MG63 (cell line): ENCODE measurements around the gene CERCAM. TPM values are rescaled to one million over a fixed set of nuclear protein-coding genes. Genes with fewer than 3 reads are reported as not detected.
"Not testable (repeated sequence)": the region's sequence is repeated elsewhere in the genome, so short reads cannot be mapped to it uniquely, and the experiment has no call there.

Experiments
- DNase-seq: peaks from one replicate; pipeline ENCODE4 v3.0.0-alpha.2; 2020
- H3K27me3 ChIP-seq: fragments of 250-450 bp; sonication (Bioruptor Pico); 2 replicates; pipeline ENCODE4 v1.5.1; 2020; ENCODE audit warnings: mild to moderate bottlenecking, moderate library complexity
- H3K36me3 ChIP-seq: fragments of 250-450 bp; sonication (Bioruptor Pico); 2 replicates; pipeline ENCODE4 v1.5.1; 2020; ENCODE audit warnings: mild to moderate bottlenecking, moderate library complexity
- H3K4me3 ChIP-seq: fragments of 250-450 bp; sonication (Bioruptor Pico); 2 replicates; pipeline ENCODE4 v1.5.1; 2020; ENCODE audit warnings: mild to moderate bottlenecking, moderate library complexity
- H3K9me3 ChIP-seq: fragments of 250-450 bp; sonication (Bioruptor Pico); 2 replicates; pipeline ENCODE4 v1.5.1; 2020; ENCODE audit warnings: mild to moderate bottlenecking, moderate library complexity
- total RNA-seq: library from RNA; depleted of rRNA; stranded (reverse); fragments of >200 nt; shearing (Covaris generic); gene quantifications from 2 replicates; pipeline ENCODE4 v1.2.3, GENCODE V29; 2014; ENCODE audit warnings: low replicate concordance

Gene CERCAM
- total RNA-seq, 1 experiment from 2014 or later, result 10.4 TPM

- no peaks in the 10 kb centered on the region for H3K9me3 ChIP-seq
- no peaks in the 10 kb centered on the region for H3K27me3 ChIP-seq
- no peak overlapping the region for H3K4me3 ChIP-seq
- peak; percentile 28 for DNase-seq
- no peaks in the 10 kb centered on the region for H3K36me3 ChIP-seq
These were observed 10.7 kb upstream of the CERCAM start for GRCh38 chr9:128409978-128410377.

DNA sequence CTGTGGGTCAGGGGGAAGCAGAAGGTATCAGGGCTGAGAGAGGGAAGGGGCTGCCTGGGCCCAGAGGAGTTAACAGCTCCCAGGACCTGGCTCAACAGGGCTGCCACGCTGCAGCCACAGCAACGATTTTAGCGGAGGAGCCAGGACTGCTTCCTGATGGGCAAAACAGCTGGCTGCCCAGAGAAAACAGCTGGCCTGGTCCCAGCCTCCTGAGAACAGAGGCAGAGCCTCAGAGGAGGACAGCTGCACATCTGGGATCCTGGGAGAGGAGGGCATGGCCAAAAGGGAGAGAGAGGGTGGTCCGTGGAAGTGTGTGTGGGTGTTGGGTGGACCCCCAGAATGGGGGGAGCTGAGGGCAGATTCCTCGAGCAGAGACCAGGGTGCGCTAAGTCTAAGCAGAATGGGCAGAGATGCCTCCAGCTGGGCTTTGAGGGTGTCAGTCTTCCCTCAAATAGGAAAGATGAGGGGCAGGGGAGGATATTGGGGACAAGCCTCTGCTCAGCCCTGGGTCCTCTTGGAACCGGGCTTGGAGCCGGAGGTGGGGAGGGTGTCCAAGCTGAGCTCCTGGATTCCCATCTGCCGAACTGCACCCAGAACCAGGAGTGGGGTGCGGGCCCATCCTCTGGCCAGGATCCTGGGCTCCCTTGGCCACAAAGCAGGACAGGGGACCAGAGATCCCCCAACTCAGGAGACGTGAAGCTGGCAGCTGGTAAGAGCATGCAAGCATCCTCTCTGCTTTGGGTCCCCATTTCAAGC is 9.1 kb upstream of the CERCAM start:
- no peak for DNase-seq
- H3K4me3 ChIP-seq, result no peak overlapping the region
- H3K9me3 ChIP-seq, result no peaks in the 10 kb centered on the region
- no peaks in the 10 kb centered on the region for H3K36me3 ChIP-seq
- no peaks in the 10 kb centered on the region for H3K27me3 ChIP-seq

DNA sequence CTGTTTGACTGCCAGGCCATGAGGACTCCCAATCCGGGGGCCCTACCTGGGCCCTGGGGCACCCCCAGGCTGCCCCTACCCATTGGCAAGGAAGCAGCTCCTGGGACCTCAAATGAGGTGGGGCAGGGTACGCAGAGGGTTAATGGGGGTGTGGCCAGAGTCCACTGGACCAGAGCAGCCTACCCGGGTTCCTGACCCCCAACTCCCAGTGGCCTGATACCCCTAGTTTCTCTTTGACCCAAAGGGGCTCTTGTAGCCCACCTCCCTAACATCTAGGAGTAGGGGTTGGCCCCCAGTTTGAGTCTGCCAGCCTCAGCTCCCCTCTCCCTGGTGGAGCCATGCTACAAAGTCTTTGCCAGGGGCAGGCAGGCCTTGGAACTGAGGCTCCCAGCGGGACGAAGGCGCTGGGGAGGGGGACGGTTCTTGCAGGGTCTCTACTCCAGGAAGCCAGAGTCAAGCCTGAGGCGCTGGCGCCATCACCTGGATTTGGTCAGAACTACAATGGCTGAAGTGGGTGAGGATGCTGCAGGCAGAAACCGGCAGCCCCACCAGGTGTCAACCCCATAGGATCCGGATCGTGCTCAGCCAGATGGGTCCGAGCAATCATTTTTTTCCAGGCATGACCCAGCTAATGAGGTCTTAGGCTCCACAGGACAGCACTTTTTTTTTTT is 8.4 kb upstream of the CERCAM start:
- Histone ChIP-seq H3K4me3 (no peak overlapping the region), H3K9me3 (no peaks in the 10 kb centered on the region), H3K27me3 (no peaks in the 10 kb centered on the region), H3K36me3 (no peaks in the 10 kb centered on the region)
- DNase-seq, result peak; percentile 22

- not testable (repeated sequence) for H3K27me3 ChIP-seq, H3K4me3 ChIP-seq, DNase-seq, H3K9me3 ChIP-seq, H3K36me3 ChIP-seq
These were observed 6.9 kb upstream of the CERCAM start for GRCh38 chr9:128413728-128414127.

GRCh38 chr9:128414461-128414860 is 6.2 kb upstream of the CERCAM start:
- no peaks in the 10 kb centered on the region for H3K36me3 ChIP-seq
- H3K9me3 ChIP-seq, result no peaks in the 10 kb centered on the region
- no peak for DNase-seq
- no peak overlapping the region for H3K4me3 ChIP-seq
- no peaks in the 10 kb centered on the region for H3K27me3 ChIP-seq

DNA sequence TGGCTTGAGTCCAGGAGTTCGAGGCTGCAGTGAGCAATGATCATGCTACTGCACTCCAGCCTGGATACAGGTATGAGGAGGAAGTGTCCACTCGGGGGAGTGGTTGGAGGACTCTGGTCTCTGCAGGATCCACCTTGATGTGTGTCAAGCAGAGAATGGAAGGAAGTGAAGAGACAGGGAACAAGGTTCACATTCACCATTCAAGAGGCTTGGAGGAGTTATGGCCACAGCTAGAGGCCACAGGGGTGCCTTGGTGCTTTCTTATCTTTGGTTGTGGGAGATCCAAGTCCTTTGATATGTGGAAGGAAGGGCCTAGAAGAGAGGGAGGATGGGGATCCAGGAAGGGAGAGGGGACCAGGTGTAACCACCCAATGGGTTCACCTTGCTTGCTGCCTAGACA is 5.4 kb upstream of the CERCAM start:
- Histone ChIP-seq H3K36me3 (no peaks in the 10 kb centered on the region), H3K4me3 (no peak overlapping the region), H3K27me3 (no peaks in the 10 kb centered on the region), H3K9me3 (no peaks in the 10 kb centered on the region)
- no peak for DNase-seq

DNA sequence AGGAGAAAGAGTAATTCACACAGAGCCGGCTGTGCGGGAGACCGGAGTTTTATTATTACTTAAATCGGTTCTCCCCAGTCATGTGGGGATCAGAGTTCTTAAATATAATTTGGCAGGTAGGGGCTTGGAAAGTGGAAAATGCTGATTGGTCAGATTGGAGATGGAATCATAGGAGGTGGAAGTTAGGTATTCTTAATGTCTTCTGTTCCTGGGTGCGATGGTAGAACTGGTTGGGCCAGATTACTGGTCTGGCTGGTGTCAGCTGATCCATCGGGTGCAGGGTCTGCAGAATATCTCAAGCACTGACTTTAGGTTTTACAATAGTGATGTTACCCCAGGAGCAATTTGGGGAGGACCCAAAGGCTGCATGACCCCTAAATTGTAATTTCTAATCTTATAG is 4.6 kb upstream of the CERCAM start:
- no peak overlapping the region for H3K4me3 ChIP-seq
- H3K36me3 ChIP-seq, result no peaks in the 10 kb centered on the region
- no peak for DNase-seq
- H3K9me3 ChIP-seq, result no peaks in the 10 kb centered on the region
- H3K27me3 ChIP-seq, result no peaks in the 10 kb centered on the region

- Histone ChIP-seq H3K9me3 (no peaks in the 10 kb centered on the region), H3K4me3 (no peak overlapping the region), H3K36me3 (no peaks in the 10 kb centered on the region), H3K27me3 (no peaks in the 10 kb centered on the region)
- no peak for DNase-seq
These were observed 4.1 kb upstream of the CERCAM start for GRCh38 chr9:128416432-128417019.

- DNase-seq, result no peak
- Histone ChIP-seq H3K27me3 (no peaks in the 10 kb centered on the region), H3K9me3 (no peaks in the 10 kb centered on the region), H3K36me3 (no peaks in the 10 kb centered on the region), H3K4me3 (no peak overlapping the region; the same call in 1 of the 2 replicates)
These were observed 1.4 kb upstream of the CERCAM start for GRCh38 chr9:128419061-128419925.

GRCh38 chr9:128420060-128420650 is 502 bp upstream of the CERCAM start:
- Histone ChIP-seq H3K9me3 (no peaks in the 10 kb centered on the region), H3K27me3 (no peaks in the 10 kb centered on the region), H3K36me3 (no peaks in the 10 kb centered on the region), H3K4me3 (peak overlapping the region; percentile 59)
- DNase-seq, result peak; percentile 73

DNA sequence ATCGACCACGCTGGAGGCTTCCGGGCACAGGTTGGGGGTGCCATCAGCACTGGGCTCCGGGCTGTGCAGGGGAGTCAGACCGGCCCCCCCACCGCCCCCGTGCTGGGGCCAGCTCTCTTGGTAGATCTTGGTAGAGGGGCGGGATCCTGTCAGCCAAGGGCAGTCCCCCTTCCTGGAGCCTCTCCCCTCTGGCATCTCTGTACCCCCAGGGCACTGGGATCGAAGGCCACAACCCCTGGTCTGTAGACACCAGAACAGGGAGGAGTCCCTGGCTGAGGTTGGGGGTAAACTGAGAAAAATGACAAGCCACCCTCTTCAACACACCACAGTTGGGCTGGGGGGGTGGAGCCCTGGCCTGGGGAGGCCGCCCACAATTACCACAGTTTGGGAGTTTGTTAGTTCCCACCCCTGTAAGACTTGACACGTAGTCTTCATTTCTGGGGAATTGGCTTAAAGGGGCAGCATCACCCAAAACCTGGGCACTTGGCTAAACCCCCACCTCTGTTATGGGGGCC is 882 bp downstream of the CERCAM start:
- H3K4me3 ChIP-seq, result peak overlapping the region; percentile 59
- H3K27me3 ChIP-seq, result no peaks in the 10 kb centered on the region
- no peaks in the 10 kb centered on the region for H3K36me3 ChIP-seq
- H3K9me3 ChIP-seq, result no peaks in the 10 kb centered on the region
- no peak for DNase-seq

DNA sequence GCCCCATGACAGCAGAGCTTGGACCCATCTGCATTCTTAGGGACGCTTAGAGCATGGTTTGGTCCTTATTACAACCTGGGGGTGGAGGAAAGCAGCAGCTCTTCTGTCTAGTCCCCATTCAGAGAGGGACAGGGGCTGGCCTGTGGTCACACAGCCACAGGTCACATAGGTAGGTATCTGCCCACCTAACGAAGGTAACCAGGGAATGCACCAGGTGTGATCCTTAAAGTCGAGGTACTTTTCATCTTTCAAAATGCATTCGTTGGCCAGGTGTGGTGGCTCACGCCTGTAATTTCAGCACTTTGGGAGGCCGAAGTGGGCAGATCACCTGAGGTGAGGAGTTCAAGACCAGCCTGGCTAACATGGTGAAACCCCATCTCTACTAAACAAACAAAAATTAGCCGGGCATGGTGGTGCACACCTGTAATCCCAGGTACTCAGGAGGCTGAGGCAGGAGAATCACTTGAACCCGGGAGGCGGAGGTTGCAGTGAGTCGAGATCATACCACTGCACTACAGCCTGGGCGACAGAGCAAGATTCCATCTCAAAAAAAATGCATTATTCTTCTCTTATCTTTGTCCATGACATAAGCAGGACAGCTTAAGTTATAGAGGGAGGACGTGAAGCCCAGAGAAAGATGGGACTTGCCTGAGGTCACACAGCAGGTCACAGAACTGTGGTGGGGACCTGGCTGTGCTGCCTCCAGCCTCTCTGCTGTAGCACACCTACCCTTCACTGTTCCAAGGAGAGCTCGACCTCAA is 1.5 kb downstream of the CERCAM start:
- H3K4me3 ChIP-seq, H3K27me3 ChIP-seq, DNase-seq, H3K9me3 ChIP-seq, H3K36me3 ChIP-seq: not testable (repeated sequence)

- no peaks in the 10 kb centered on the region for H3K36me3 ChIP-seq
- no peaks in the 10 kb centered on the region for H3K9me3 ChIP-seq
- no peak for DNase-seq
- H3K4me3 ChIP-seq, result no peak overlapping the region
- no peaks in the 10 kb centered on the region for H3K27me3 ChIP-seq
These were observed 2.1 kb downstream of the CERCAM start for GRCh38 chr9:128422783-128423150.

GRCh38 chr9:128423356-128423755 is 2.7 kb downstream of the CERCAM start:
- H3K4me3 ChIP-seq, DNase-seq, H3K36me3 ChIP-seq, H3K27me3 ChIP-seq, H3K9me3 ChIP-seq: not testable (repeated sequence)

DNA sequence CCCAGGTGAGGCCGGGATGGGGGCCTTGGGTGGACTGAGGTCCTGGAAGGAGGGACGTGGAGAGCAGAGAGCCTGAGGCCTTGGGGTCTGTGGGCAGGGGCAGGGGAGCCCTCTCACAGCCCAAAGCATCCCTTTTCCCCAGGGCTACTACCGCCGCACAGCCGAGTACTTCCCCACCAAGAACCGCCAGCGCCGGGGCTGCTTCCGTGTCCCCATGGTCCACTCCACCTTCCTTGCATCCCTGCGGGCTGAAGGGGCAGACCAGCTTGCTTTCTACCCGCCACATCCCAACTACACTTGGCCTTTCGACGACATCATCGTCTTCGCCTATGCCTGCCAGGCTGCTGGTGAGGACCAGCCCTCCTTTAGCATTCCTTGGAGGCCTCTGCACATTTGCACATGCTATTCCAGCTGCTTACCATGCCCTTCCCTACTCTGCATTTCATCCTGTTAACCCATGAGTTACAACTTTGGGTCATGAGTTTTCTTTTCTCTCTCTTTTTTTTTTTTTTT is 3.7 kb downstream of the CERCAM start:
- Histone ChIP-seq H3K9me3 (no peaks in the 10 kb centered on the region), H3K4me3 (no peak overlapping the region), H3K36me3 (no peaks in the 10 kb centered on the region), H3K27me3 (no peaks in the 10 kb centered on the region)
- DNase-seq, result no peak
